Nephron progenitor cell (in vitro differentiated cells): ENCODE data around the gene DAG1.

ENCODE experiments used
- DNase-seq: peaks from one replicate; pipeline ENCODE4 v3.0.0; 2021
- H3K27ac Mint-ChIP-seq: 2 replicates; pipeline ENCODE4 v1.8.0; 2021; ENCODE audit warnings: mild to moderate bottlenecking, moderate library complexity, mixed read lengths
- H3K27me3 Mint-ChIP-seq: 2 replicates; pipeline ENCODE4 v1.8.0; 2021; ENCODE audit warnings: mild to moderate bottlenecking, low read depth, mixed read lengths; ENCODE audit not compliant: poor library complexity
- H3K36me3 Mint-ChIP-seq: 2 replicates; pipeline ENCODE4 v1.8.0; 2021; ENCODE audit warnings: low read depth, mixed read lengths
- H3K4me1 Mint-ChIP-seq: 2 replicates; pipeline ENCODE4 v1.8.0; 2021; ENCODE audit warnings: mixed read lengths
- H3K4me3 Mint-ChIP-seq: 2 replicates; pipeline ENCODE4 v1.8.0; 2021; ENCODE audit warnings: mild to moderate bottlenecking, moderate library complexity, mixed read lengths
- H3K9me3 Mint-ChIP-seq: 2 replicates; pipeline ENCODE4 v1.8.0; 2021; ENCODE audit warnings: mild to moderate bottlenecking, moderate library complexity, mixed read lengths
- CTCF ChIP-seq: fragments of 200-600 bp; sonication (generic); IDR thresholded peaks from 2 replicates; pipeline ENCODE4 v1.5.0; 2021; ENCODE audit warnings: antibody characterized with exemption

DAG1 gene

GRCh38 chr3:49500732-49501609, 30.9 kb downstream of the DAG1 start:
- Mint-ChIP-seq H3K9me3 (no peaks in the 10 kb centered on the region), H3K36me3 (peaks cover 12% of the 10 kb centered on the region), H3K4me1 (peaks cover 6% of the 10 kb centered on the region), H3K27ac (peak overlapping the region; percentile 88), H3K4me3 (no peak overlapping the region), H3K27me3 (no peaks in the 10 kb centered on the region)
- no peak for DNase-seq
- TF ChIP-seq CTCF = no peak

- H3K27me3 Mint-ChIP-seq = no peaks in the 10 kb centered on the region
- no peak for DNase-seq
- H3K9me3 Mint-ChIP-seq = no peaks in the 10 kb centered on the region
- TF ChIP-seq CTCF = no peak
- peaks cover 12% of the 10 kb centered on the region for H3K36me3 Mint-ChIP-seq
- peaks cover 6% of the 10 kb centered on the region for H3K4me1 Mint-ChIP-seq
- no peak overlapping the region for H3K4me3 Mint-ChIP-seq
- no peak overlapping the region for H3K27ac Mint-ChIP-seq
Observed at GRCh38 chr3:49501842-49502241, 31.8 kb downstream of the DAG1 start.

- no peak for DNase-seq
- Mint-ChIP-seq H3K9me3 (no peaks in the 10 kb centered on the region), H3K27me3 (no peaks in the 10 kb centered on the region), H3K27ac (no peak overlapping the region), H3K4me3 (no peak overlapping the region), H3K36me3 (peaks cover 19% of the 10 kb centered on the region), H3K4me1 (no peaks in the 10 kb centered on the region)
- no peak for TF ChIP-seq CTCF
Observed at GRCh38 chr3:49506906-49507305, 36.8 kb downstream of the DAG1 start.

GRCh38 chr3:49509028-49509561, 39.0 kb downstream of the DAG1 start:
- TF ChIP-seq CTCF = no peak
- Mint-ChIP-seq H3K4me3 (no peak overlapping the region), H3K27me3 (no peaks in the 10 kb centered on the region), H3K9me3 (no peaks in the 10 kb centered on the region), H3K27ac (no peak overlapping the region), H3K4me1 (no peaks in the 10 kb centered on the region), H3K36me3 (peaks cover 29% of the 10 kb centered on the region)
- no peak for DNase-seq

GRCh38 chr3:49511639-49512038, 41.6 kb downstream of the DAG1 start:
- TF ChIP-seq CTCF = no peak
- Mint-ChIP-seq H3K36me3 (peaks cover 41% of the 10 kb centered on the region), H3K4me1 (no peaks in the 10 kb centered on the region), H3K27me3 (no peaks in the 10 kb centered on the region), H3K4me3 (no peak overlapping the region), H3K27ac (no peak overlapping the region), H3K9me3 (no peaks in the 10 kb centered on the region)
- DNase-seq = no peak
